ENCODE results near the gene ADGRB3. TPM values are rescaled to one million over a fixed set of nuclear protein-coding genes. Genes with fewer than 3 reads are reported as not detected.

Gene ADGRB3
- total RNA-seq, 1 donor from 2014 or later = 1.5 TPM

GRCh38 chr6:69179681-69180080 is 544.6 kb downstream of the ADGRB3 start:
- Mint-ChIP-seq H3K4me3 (no peak overlapping the region), H3K27ac (no peak overlapping the region), H3K36me3 (no peaks in the 10 kb centered on the region), H3K27me3 (ENCODE audit: insufficient read depth, low read depth) (no peaks in the 10 kb centered on the region), H3K9me3 (peaks cover 5% of the 10 kb centered on the region), H3K4me1 (no peaks in the 10 kb centered on the region)
- no peak for TF ChIP-seq CTCF (IDR thresholded peaks at IDR 0.05)
- TF ChIP-seq EZH2phosphoT487 (IDR thresholded peaks at IDR 0.05) = no peak
- no peak for TF ChIP-seq EZH2 (IDR thresholded peaks at IDR 0.05)
- no peaks in the 10 kb centered on the region for H3K4me1 ChIP-seq
- no peaks in the 10 kb centered on the region for H3F3A ChIP-seq (ENCODE audit: low read depth)
- no peak overlapping the region for H3K27ac ChIP-seq
- H3K9ac ChIP-seq = no peak overlapping the region
- no peaks in the 10 kb centered on the region for H3K36me3 ChIP-seq
- no peak overlapping the region for H3K4me2 ChIP-seq
- no peaks in the 10 kb centered on the region for H4K20me1 ChIP-seq (ENCODE audit: low read depth)
- H3K79me2 ChIP-seq (ENCODE audit: low read depth) = no peaks in the 10 kb centered on the region
- no peaks in the 10 kb centered on the region for H3K27me3 ChIP-seq
- no peak for DNase-seq (ENCODE audit: low spot score)
- no peak overlapping the region for H2AFZ ChIP-seq (replicated peaks)
- no peak overlapping the region for H3K4me3 ChIP-seq
- H3K9me3 ChIP-seq (ENCODE audit: low read depth) = no peaks in the 10 kb centered on the region

- no peaks in the 10 kb centered on the region for H3K27me3 Mint-ChIP-seq (ENCODE audit: insufficient read depth, low read depth)
- Histone ChIP-seq H3F3A (ENCODE audit: low read depth) (no peaks in the 10 kb centered on the region), H3K36me3 (no peaks in the 10 kb centered on the region), H2AFZ (replicated peaks) (no peak overlapping the region), H4K20me1 (ENCODE audit: low read depth) (no peaks in the 10 kb centered on the region), H3K27ac (no peak overlapping the region), H3K4me1 (no peaks in the 10 kb centered on the region), H3K4me2 (no peak overlapping the region), H3K27me3 (no peaks in the 10 kb centered on the region), H3K4me3 (no peak overlapping the region), H3K79me2 (ENCODE audit: low read depth) (no peaks in the 10 kb centered on the region), H3K9ac (no peak overlapping the region), H3K9me3 (ENCODE audit: low read depth) (no peaks in the 10 kb centered on the region)
- H3K27ac Mint-ChIP-seq = no peak overlapping the region
- H3K4me1 Mint-ChIP-seq = no peaks in the 10 kb centered on the region
- H3K9me3 Mint-ChIP-seq = peaks cover 5% of the 10 kb centered on the region
- no peak for DNase-seq (ENCODE audit: low spot score)
- TF ChIP-seq CTCF (IDR thresholded peaks at IDR 0.05) = no peak
- TF ChIP-seq EZH2 (IDR thresholded peaks at IDR 0.05) = no peak
- TF ChIP-seq EZH2phosphoT487 (IDR thresholded peaks at IDR 0.05) = no peak
- no peaks in the 10 kb centered on the region for H3K36me3 Mint-ChIP-seq
- no peak overlapping the region for H3K4me3 Mint-ChIP-seq
Measured at GRCh38 chr6:69180361-69181067, 545.4 kb downstream of the ADGRB3 start.

GRCh38 chr6:69181964-69182363 is 546.9 kb downstream of the ADGRB3 start:
- Histone ChIP-seq H3K4me2 (no peak overlapping the region), H2AFZ (replicated peaks) (no peak overlapping the region), H3K9ac (no peak overlapping the region), H3K9me3 (ENCODE audit: low read depth) (no peaks in the 10 kb centered on the region), H3K79me2 (ENCODE audit: low read depth) (no peaks in the 10 kb centered on the region), H3K36me3 (no peaks in the 10 kb centered on the region), H3F3A (ENCODE audit: low read depth) (no peaks in the 10 kb centered on the region), H3K27me3 (no peaks in the 10 kb centered on the region), H3K4me3 (no peak overlapping the region), H4K20me1 (ENCODE audit: low read depth) (no peaks in the 10 kb centered on the region), H3K4me1 (no peaks in the 10 kb centered on the region), H3K27ac (no peak overlapping the region)
- Mint-ChIP-seq H3K9me3 (peaks cover 5% of the 10 kb centered on the region), H3K4me3 (no peak overlapping the region), H3K36me3 (no peaks in the 10 kb centered on the region), H3K27me3 (ENCODE audit: insufficient read depth, low read depth) (no peaks in the 10 kb centered on the region), H3K4me1 (no peaks in the 10 kb centered on the region), H3K27ac (no peak overlapping the region)
- DNase-seq (ENCODE audit: low spot score) = no peak
- TF ChIP-seq EZH2 (IDR thresholded peaks at IDR 0.05) = no peak
- TF ChIP-seq CTCF (IDR thresholded peaks at IDR 0.05) = no peak
- TF ChIP-seq EZH2phosphoT487 (IDR thresholded peaks at IDR 0.05) = no peak

Measured in neural progenitor cell (in vitro differentiated cells).